HepG2 (cell line): ENCODE measurements around the gene RAB6A. TPM values are rescaled to one million over a fixed set of nuclear protein-coding genes. Genes with fewer than 3 reads are reported as not detected.

Experiments
- BCL6 ChIP-seq: IDR thresholded peaks from 2 replicates; pipeline ENCODE4 v1.6.1; 2016; ENCODE audit warnings: missing genetic modification reagents, missing compliant biosample characterization
- EP300 ChIP-seq, 3 experiments: sonication (generic) in 1 of 3; formaldehyde crosslinking in 1 of 3; IDR thresholded peaks; 2 replicates each; pipeline versions ENCODE4 v1.5.1 to v1.6.1; 2011 to 2020; ENCODE audit warnings: low read depth in 2 of 3, low read length in 2 of 3, borderline replicate concordance in 1 of 3, improper control_type of control experiment in 1 of 3, mild to moderate bottlenecking in 1 of 3, missing genetic modification reagents in 1 of 3, moderate library complexity in 1 of 3
- FIP1L1 ChIP-seq: fragments of 200-400 bp; formaldehyde crosslinking; IDR thresholded peaks from 2 replicates; pipeline ENCODE4 v1.6.1; 2018; ENCODE audit warnings: low read depth, mild to moderate bottlenecking, low read length, moderate library complexity, borderline replicate concordance; ENCODE audit not compliant: insufficient read depth
- FOXA3 ChIP-seq: IDR thresholded peaks from 2 replicates; pipeline ENCODE4 v1.6.1; 2016; ENCODE audit warnings: missing genetic modification reagents, missing compliant biosample characterization
- ISL2 ChIP-seq: sonication (generic); formaldehyde crosslinking; IDR thresholded peaks from 2 replicates; pipeline ENCODE4 v1.5.0; 2020; ENCODE audit warnings: missing genetic modification reagents
- NR2F2 ChIP-seq: IDR thresholded peaks from 2 replicates; pipeline ENCODE4 v1.6.1; 2012; ENCODE audit warnings: low read depth, inconsistent platforms, borderline replicate concordance
- PHF5A ChIP-seq: IDR thresholded peaks from one replicate; pipeline ENCODE4 v1.6.1; 2018; ENCODE audit warnings: low read depth, missing genetic modification reagents; ENCODE audit not compliant: unreplicated experiment
- RAD21 ChIP-seq: fragments of 450-650 bp; formaldehyde crosslinking; IDR thresholded peaks from 2 replicates; pipeline ENCODE4 v1.5.0; 2020; ENCODE audit warnings: mild to moderate bottlenecking
- SOX13 ChIP-seq, 3 experiments: fragments of 450-650 bp in 1 of 3; sonication (generic) in 1 of 3; formaldehyde crosslinking in 1 of 3; IDR thresholded peaks in 2 of 3; conservative IDR thresholded peaks in 1 of 3; 2 replicates each; pipeline versions ENCODE4 v1.5.0 to v1.6.1; 2016 to 2020; ENCODE audit warnings: antibody characterized with exemption in 1 of 3, mild to moderate bottlenecking in 1 of 3, missing compliant biosample characterization in 1 of 3, missing genetic modification reagents in 1 of 3, moderate library complexity in 1 of 3
- THAP11 ChIP-seq: IDR thresholded peaks from 2 replicates; pipeline ENCODE4 v1.6.1; 2016; ENCODE audit warnings: missing biosample characterization, missing genetic modification reagents
- XBP1 ChIP-seq: sonication (generic); formaldehyde crosslinking; IDR thresholded peaks from 2 replicates; pipeline ENCODE4 v1.5.0; 2020; ENCODE audit warnings: missing genetic modification reagents
- ZNF337 ChIP-seq: sonication (generic); formaldehyde crosslinking; IDR thresholded peaks from 2 replicates; pipeline ENCODE4 v1.5.1; 2020; ENCODE audit warnings: missing genetic modification reagents, low read depth, mild to moderate bottlenecking, borderline replicate concordance
- polyA plus RNA-seq, 8 experiments: library from polyadenylated mRNA; depleted of rRNA in 3 of 8; stranded (reverse) in 7 of 8; unstranded in 1 of 8; fragments of >200 nt; fragmentation: Illumina TruSeq in 4 of 8; extraction: Trizol in 4 of 8; gene quantifications; 2 replicates each; pipeline versions ENCODE4 v1.2.1 to v1.2.3, GENCODE V29; 2011 to 2016; ENCODE audit warnings: low read depth in 4 of 8, missing spikeins in 1 of 8, mixed read lengths in 1 of 8; ENCODE audit not compliant: insufficient read depth in 1 of 8
- total RNA-seq, 5 experiments: library from RNA; depleted of rRNA; stranded (reverse); fragments of >200 nt; fragmentation: Illumina TruSeq; extraction: Trizol; gene quantifications; 2 replicates each; pipeline ENCODE4 v1.2.3, GENCODE V29; 2016; ENCODE audit warnings: low read depth in 1 of 5
- TF ChIP-seq, protein P1 (sequence below), 2 experiments: fragments of 450-650 bp in 1 of 2; sonication (generic) in 1 of 2; formaldehyde crosslinking; IDR thresholded peaks; 2 replicates each; pipeline versions ENCODE4 v1.5.0 to v1.8.0; 2020 to 2022; ENCODE audit warnings: mild to moderate bottlenecking in 1 of 2, missing genetic modification reagents in 1 of 2
- TF ChIP-seq, protein P2 (sequence below): sonication (generic); formaldehyde crosslinking; conservative IDR thresholded peaks from 2 replicates; pipeline ENCODE4 v1.4.0; 2020; ENCODE audit warnings: missing genetic modification reagents

Gene RAB6A
- total and polyA plus RNA-seq, 2 of the 13 experiments (the other 11 are each of a cell fraction or from before 2014, with no cell fraction given): 74.3 to 121 TPM

- TF ChIP-seq, protein P1, sequence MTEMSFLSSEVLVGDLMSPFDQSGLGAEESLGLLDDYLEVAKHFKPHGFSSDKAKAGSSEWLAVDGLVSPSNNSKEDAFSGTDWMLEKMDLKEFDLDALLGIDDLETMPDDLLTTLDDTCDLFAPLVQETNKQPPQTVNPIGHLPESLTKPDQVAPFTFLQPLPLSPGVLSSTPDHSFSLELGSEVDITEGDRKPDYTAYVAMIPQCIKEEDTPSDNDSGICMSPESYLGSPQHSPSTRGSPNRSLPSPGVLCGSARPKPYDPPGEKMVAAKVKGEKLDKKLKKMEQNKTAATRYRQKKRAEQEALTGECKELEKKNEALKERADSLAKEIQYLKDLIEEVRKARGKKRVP (CRISPR knock-in tag; IDR thresholded peaks at IDR 0.05): peak in 1 of 2 experiments; percentile 86; a peak in 2 of 4 replicates
- TF ChIP-seq EP300 (IDR thresholded peaks at IDR 0.05; ENCODE audit: low read depth in 2 of 2, low read length in 2 of 2): peak in 1 of 2 experiments; percentile 74; a peak in 2 of 4 replicates
- TF ChIP-seq EP300 (CRISPR knock-in tag; IDR thresholded peaks at IDR 0.05; ENCODE audit: borderline replicate concordance): peak; percentile 22; the same call in 1 of the 2 replicates
- TF ChIP-seq ISL2 (CRISPR knock-in tag): 0 out of 2 replicates have a peak, but pooled peaks have one; percentile 25
- TF ChIP-seq FIP1L1: no peak
- peak; percentile 67 for TF ChIP-seq FOXA3 (CRISPR knock-in tag)
- TF ChIP-seq, protein P2, sequence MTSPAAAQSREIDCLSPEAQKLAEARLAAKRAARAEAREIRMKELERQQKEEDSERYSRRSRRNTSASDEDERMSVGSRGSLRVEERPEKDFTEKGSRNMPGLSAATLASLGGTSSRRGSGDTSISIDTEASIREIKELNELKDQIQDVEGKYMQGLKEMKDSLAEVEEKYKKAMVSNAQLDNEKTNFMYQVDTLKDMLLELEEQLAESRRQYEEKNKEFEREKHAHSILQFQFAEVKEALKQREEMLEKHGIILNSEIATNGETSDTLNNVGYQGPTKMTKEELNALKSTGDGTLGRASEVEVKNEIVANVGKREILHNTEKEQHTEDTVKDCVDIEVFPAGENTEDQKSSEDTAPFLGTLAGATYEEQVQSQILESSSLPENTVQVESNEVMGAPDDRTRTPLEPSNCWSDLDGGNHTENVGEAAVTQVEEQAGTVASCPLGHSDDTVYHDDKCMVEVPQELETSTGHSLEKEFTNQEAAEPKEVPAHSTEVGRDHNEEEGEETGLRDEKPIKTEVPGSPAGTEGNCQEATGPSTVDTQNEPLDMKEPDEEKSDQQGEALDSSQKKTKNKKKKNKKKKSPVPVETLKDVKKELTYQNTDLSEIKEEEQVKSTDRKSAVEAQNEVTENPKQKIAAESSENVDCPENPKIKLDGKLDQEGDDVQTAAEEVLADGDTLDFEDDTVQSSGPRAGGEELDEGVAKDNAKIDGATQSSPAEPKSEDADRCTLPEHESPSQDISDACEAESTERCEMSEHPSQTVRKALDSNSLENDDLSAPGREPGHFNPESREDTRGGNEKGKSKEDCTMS: no peak
- TF ChIP-seq RAD21 (CRISPR knock-in tag): no peak
- no peak for TF ChIP-seq SOX13 (IDR thresholded peaks at IDR 0.05)
- peak in 1 of 2 experiments; percentile 64; a peak in 2 of 4 replicates for TF ChIP-seq SOX13 (CRISPR knock-in tag; conservative IDR thresholded peaks at IDR 0.05 in 1 of 2, IDR thresholded peaks at IDR 0.05 in 1 of 2)
- 0 out of 2 replicates have a peak, but pooled peaks have one; percentile 48 for TF ChIP-seq BCL6 (CRISPR knock-in tag)
- TF ChIP-seq NR2F2: no peak
- TF ChIP-seq ZNF337 (CRISPR knock-in tag): no peak
- peak; percentile 11 for TF ChIP-seq PHF5A (CRISPR knock-in tag)
- TF ChIP-seq XBP1: no peak
- TF ChIP-seq THAP11 (CRISPR knock-in tag): 0 out of 2 replicates have a peak, but pooled peaks have one; percentile 11
These were observed 13.1 kb downstream of the RAB6A start (continued) for GRCh38 chr11:73747762-73748161.
